Endothelial cell of umbilical vein (primary cell): ENCODE data around the gene HNRNPL. TPM values are rescaled to one million over a fixed set of nuclear protein-coding genes. Genes with fewer than 3 reads are reported as not detected.
A peak's percentile ranks its signal among the peaks of the same experiment; 100 is the strongest.

Experiments
- BruUV-seq: library from RNA; stranded (reverse); fragments of 400-500 nt; replicated peaks from 2 replicates; lab custom pipeline; 2021; lab: Mats Ljungman, UMichigan
- CTCF ChIA-PET: fragments of 300-600, 350-600 bp; sonication (Branson Sonifier 250); formaldehyde crosslinking; loops from one replicate; lab custom pipeline; 2021; ENCODE audit warnings: antibody characterized with exemption, inconsistent platforms; lab: Charles Lee
- POLR2A ChIA-PET: fragments of 300-600, 350-600 bp; sonication (Branson Sonifier 250); formaldehyde crosslinking; loops from one replicate; lab custom pipeline; 2021; ENCODE audit warnings: antibody characterized with exemption, inconsistent platforms; lab: Charles Lee
- DNase-seq: peaks from one replicate; pipeline ENCODE4 v3.0.0-alpha.2; 2011; ENCODE audit warnings: low read depth, low spot score
- FAIRE-seq: peaks from 2 replicates; lab custom pipeline; 2011; peaks lifted over from hg19 to GRCh38; lab: Jason Lieb, UNC
- H2AFZ ChIP-seq: 2 replicates; pipeline ENCODE4 v1.6.0; 2012; ENCODE audit warnings: low read depth, low read length, control low read depth, inconsistent platforms
- H3K27ac ChIP-seq: 2 replicates; pipeline ENCODE4 v1.5.1; 2011; ENCODE audit warnings: low read depth, mild to moderate bottlenecking, control low read depth, low read length, moderate library complexity; ENCODE audit not compliant: insufficient read depth
- H3K27me3 ChIP-seq, 2 experiments: 2 replicates each; pipeline versions ENCODE4 v1.6.0 to v1.6.1; 2011; ENCODE audit warnings: low read length in 2 of 2, mixed read lengths in 1 of 2; ENCODE audit not compliant: control insufficient read depth in 2 of 2, insufficient read depth in 2 of 2
- H3K36me3 ChIP-seq, 2 experiments: 2 replicates in 1 of 2; 3 replicates in 1 of 2; pipeline ENCODE4 v1.5.1; 2011; ENCODE audit warnings: low read length in 2 of 2, mild to moderate bottlenecking in 1 of 2, moderate library complexity in 1 of 2; ENCODE audit not compliant: control insufficient read depth in 2 of 2, insufficient read depth in 2 of 2; ENCODE audit errors: extremely low read depth in 1 of 2
- H3K4me1 ChIP-seq: 3 replicates; pipeline ENCODE4 v1.5.1; 2011; ENCODE audit warnings: mild to moderate bottlenecking, low read length; ENCODE audit not compliant: control insufficient read depth, insufficient read depth; ENCODE audit errors: extremely low read depth
- H3K4me2 ChIP-seq: 2 replicates; pipeline ENCODE4 v1.6.1; 2011; ENCODE audit warnings: low read length, control low read depth, mixed read lengths; ENCODE audit not compliant: insufficient read depth
- H3K4me3 ChIP-seq, 3 experiments: fragments of 200-600 bp in 1 of 3; sonication (generic), shearing (Covaris generic) in 1 of 3; replicated peaks in 1 of 3; 2 replicates each; pipeline ENCODE4 v1.5.1; 2011 to 2016; ENCODE audit warnings: control low read depth in 3 of 3, low read length in 3 of 3, mild to moderate bottlenecking in 2 of 3, inconsistent platforms in 1 of 3, low read depth in 1 of 3, moderate library complexity in 1 of 3; ENCODE audit not compliant: insufficient read depth in 1 of 3
- H3K79me2 ChIP-seq: 2 replicates; pipeline ENCODE4 v1.6.0; 2012; ENCODE audit warnings: low read length, inconsistent platforms; ENCODE audit not compliant: control insufficient read depth, insufficient read depth
- H3K9ac ChIP-seq: replicated peaks from 2 replicates; pipeline ENCODE3; 2011; ENCODE audit warnings: low read length, control low read depth; ENCODE audit not compliant: insufficient read depth; ENCODE audit errors: extremely low read depth
- H3K9me1 ChIP-seq: replicated peaks from 3 replicates; pipeline ENCODE4 v1.6.0; 2011; ENCODE audit warnings: mild to moderate bottlenecking, low read length; ENCODE audit not compliant: control insufficient read depth, insufficient read depth; ENCODE audit errors: extremely low read depth
- H3K9me3 ChIP-seq: replicated peaks from 2 replicates; pipeline ENCODE4 v1.5.1; 2012; ENCODE audit warnings: low read length, inconsistent platforms; ENCODE audit not compliant: control insufficient read depth, insufficient read depth
- H4K20me1 ChIP-seq: replicated peaks from 2 replicates; pipeline ENCODE3; 2011; ENCODE audit warnings: mild to moderate bottlenecking, low read length; ENCODE audit not compliant: control insufficient read depth, insufficient read depth; ENCODE audit errors: extremely low read depth
- EZH2 ChIP-seq: IDR thresholded peaks from 2 replicates; pipeline ENCODE4 v1.6.1; 2012; ENCODE audit warnings: borderline replicate concordance, low read depth, mild to moderate bottlenecking, moderate library complexity, low read length, inconsistent platforms; ENCODE audit not compliant: severe bottlenecking
- FOS ChIP-seq: IDR thresholded peaks from 2 replicates; pipeline ENCODE4 v1.6.1; 2011; ENCODE audit warnings: mild to moderate bottlenecking, low read length, moderate library complexity, borderline replicate concordance; ENCODE audit not compliant: insufficient read depth
- GATA2 ChIP-seq: IDR thresholded peaks from 2 replicates; pipeline ENCODE4 v1.7.0; 2011; ENCODE audit warnings: low read depth, mild to moderate bottlenecking, moderate library complexity, mixed read lengths, low read length; ENCODE audit not compliant: insufficient read length, insufficient read depth
- JUN ChIP-seq: IDR thresholded peaks from 2 replicates; pipeline ENCODE4 v1.6.1; 2011; ENCODE audit warnings: borderline replicate concordance, low read depth; ENCODE audit not compliant: insufficient read length, insufficient read depth
- MYC ChIP-seq: IDR thresholded peaks from one replicate; pipeline ENCODE4 v1.6.1; 2011; ENCODE audit warnings: mild to moderate bottlenecking, low read depth, low read length
- POLR2A ChIP-seq: IDR thresholded peaks from 2 replicates; pipeline ENCODE4 v1.6.1; 2012; ENCODE audit warnings: low read depth, mild to moderate bottlenecking, control low read depth, low read length
- POLR2AphosphoS5 ChIP-seq: IDR thresholded peaks from 2 replicates; pipeline ENCODE4 v1.6.1; 2012; ENCODE audit warnings: low read depth, mild to moderate bottlenecking, control low read depth, low read length, moderate library complexity; ENCODE audit not compliant: insufficient read depth
- dilution Hi-C: fragments of 300-500 bp; cut with MboI; formaldehyde crosslinking; loops from one replicate; pipeline ENCODE4 v1.15.0; 2019; ENCODE audit warnings: low sequenced_read_pairs; ENCODE audit not compliant: extremely low pct_ligation_motif_present
- intact Hi-C: fragments of 100-400 bp; cut with micrococcal nuclease; formaldehyde crosslinking; loops from one replicate; pipeline ENCODE4 v1.10.0; 2022
- polyA plus RNA-seq, 4 experiments: library from polyadenylated mRNA; depleted of rRNA in 3 of 4; stranded (reverse) in 3 of 4; unstranded in 1 of 4; fragments of >200 nt; gene quantifications; 2 replicates each; pipeline versions ENCODE4 v1.2.1 to v1.2.3, GENCODE V29; 2011 to 2012; ENCODE audit warnings: missing spikeins in 1 of 4
- total RNA-seq: library from RNA; stranded (reverse); gene quantifications from 2 replicates; pipeline ENCODE4 v1.2.3, GENCODE V29; 2021
- TF ChIP-seq, protein P1 (sequence below), 2 donors: IDR thresholded peaks; 1 replicate in 1 of 2; 2 replicates in 1 of 2; pipeline ENCODE4 v1.5.1; 2011; ENCODE audit warnings: low read length in 2 of 2, mild to moderate bottlenecking in 2 of 2, moderate library complexity in 2 of 2, control low read depth in 1 of 2, inconsistent platforms in 1 of 2, low read depth in 1 of 2; ENCODE audit not compliant: insufficient read depth in 1 of 2; ENCODE audit errors: extremely low read depth in 1 of 2
- TF ChIP-seq, protein P2 (sequence below): IDR thresholded peaks from 2 replicates; pipeline ENCODE4 v1.6.1; 2011; ENCODE audit not compliant: insufficient read depth, insufficient read length

HNRNPL gene
- total and polyA plus RNA-seq, 2 donors (not counting 3 experiments of a cell fraction or from before 2014, with no cell fraction given), result 305 to 451 TPM

DNA sequence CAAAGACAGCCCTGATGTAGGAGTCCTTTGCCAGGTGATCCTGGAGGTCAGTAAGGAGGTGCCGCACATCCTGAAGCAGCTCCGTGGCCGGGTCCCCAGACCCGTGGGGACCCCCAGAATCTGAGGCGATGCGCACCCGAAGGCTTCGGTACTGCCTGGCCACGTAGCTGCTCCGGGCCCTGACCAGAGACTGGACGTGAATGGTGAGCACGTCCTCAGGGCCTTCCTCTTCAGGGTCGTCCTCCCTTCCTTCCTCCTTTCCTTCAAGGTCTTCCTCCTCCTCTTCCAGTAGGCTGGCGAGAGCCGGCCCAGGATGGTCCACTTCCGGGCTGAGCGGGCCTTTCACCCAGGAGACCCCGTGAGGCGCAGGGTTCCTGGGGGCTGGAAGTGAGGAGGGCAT, 20.8 kb upstream of the HNRNPL start:
- Histone ChIP-seq H3K4me1 (peaks cover 8% of the 10 kb centered on the region), H3K4me2 (peak overlapping the region; percentile 78), H3K9ac (no peak overlapping the region), H3K27ac (no peak overlapping the region), H3K27me3 (no peaks in the 10 kb centered on the region), H3K79me2 (no peaks in the 10 kb centered on the region), H3K36me3 (no peaks in the 10 kb centered on the region), H2AFZ (no peak overlapping the region), H3K9me1 (no peaks in the 10 kb centered on the region), H3K4me3 (no peak overlapping the region), H4K20me1 (no peaks in the 10 kb centered on the region), H3K9me3 (no peaks in the 10 kb centered on the region)
- TF ChIP-seq POLR2AphosphoS5, result no peak
- TF ChIP-seq MYC, result no peak
- TF ChIP-seq, protein P1, sequence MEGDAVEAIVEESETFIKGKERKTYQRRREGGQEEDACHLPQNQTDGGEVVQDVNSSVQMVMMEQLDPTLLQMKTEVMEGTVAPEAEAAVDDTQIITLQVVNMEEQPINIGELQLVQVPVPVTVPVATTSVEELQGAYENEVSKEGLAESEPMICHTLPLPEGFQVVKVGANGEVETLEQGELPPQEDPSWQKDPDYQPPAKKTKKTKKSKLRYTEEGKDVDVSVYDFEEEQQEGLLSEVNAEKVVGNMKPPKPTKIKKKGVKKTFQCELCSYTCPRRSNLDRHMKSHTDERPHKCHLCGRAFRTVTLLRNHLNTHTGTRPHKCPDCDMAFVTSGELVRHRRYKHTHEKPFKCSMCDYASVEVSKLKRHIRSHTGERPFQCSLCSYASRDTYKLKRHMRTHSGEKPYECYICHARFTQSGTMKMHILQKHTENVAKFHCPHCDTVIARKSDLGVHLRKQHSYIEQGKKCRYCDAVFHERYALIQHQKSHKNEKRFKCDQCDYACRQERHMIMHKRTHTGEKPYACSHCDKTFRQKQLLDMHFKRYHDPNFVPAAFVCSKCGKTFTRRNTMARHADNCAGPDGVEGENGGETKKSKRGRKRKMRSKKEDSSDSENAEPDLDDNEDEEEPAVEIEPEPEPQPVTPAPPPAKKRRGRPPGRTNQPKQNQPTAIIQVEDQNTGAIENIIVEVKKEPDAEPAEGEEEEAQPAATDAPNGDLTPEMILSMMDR (IDR thresholded peaks at IDR 0.05; ENCODE audit: extremely low read depth in 1 of 2, insufficient read depth in 1 of 2, low read depth in 1 of 2, low read length in 2 of 2), result no peak
- no peak for TF ChIP-seq JUN
- TF ChIP-seq EZH2, result no peak
- TF ChIP-seq, protein P2, sequence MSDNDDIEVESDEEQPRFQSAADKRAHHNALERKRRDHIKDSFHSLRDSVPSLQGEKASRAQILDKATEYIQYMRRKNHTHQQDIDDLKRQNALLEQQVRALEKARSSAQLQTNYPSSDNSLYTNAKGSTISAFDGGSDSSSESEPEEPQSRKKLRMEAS, result no peak
- no peak for TF ChIP-seq POLR2A
- TF ChIP-seq FOS, result no peak
- TF ChIP-seq GATA2, result no peak
- CTCF ChIA-PET, result interaction anchor here (0.7 to 1.5 kb wide), 2 partner anchors 13 to 30 kb away, joined by 3 to 6 read pairs; partner anchors contain the start of gene NFKBIB
- POLR2A ChIA-PET, result no interaction called here
- no peak for DNase-seq
- intact Hi-C loops, result no loop called here
- FAIRE-seq, result no peak
- dilution Hi-C loops, result no loop called here
- BruUV-seq, result no TSS peak
